ENCODE results near the gene CATSPER3.
A peak's percentile ranks its signal among the peaks of the same experiment; 100 is the strongest.
"Not testable (repeated sequence)": the region's sequence is repeated elsewhere in the genome, so short reads cannot be mapped to it uniquely, and the experiment has no call there.

The CATSPER3 gene

DNA sequence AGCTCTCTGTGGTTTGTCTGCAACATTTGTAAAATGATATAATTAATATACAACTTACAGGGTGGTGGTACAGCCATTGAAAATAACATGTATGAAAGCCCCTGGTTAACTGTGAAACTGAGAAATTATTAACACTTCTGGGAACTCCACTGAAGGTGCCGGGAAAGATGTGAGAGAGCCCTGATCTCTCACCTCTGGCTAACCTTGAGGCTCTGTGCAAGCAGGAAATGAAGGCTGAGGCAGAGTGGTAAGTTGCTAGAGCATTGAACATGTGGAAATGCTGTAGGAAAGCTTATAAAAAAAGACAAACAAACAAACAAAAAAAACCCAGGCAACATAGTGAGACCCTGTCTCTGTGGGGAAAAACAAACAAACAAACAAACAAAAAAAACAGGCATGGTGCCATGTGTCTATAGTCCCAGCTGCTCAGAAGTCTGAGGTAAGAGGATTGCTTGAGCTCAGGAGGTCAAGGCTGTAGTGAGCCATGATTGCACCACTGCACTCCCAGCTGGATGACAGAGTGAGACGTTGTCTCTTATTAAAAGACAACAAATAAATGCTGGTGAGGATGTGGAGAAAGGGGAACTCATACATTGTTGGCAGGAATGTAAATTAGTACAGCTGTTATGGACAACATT lies 7.5 kb downstream of the CATSPER3 start:
- peak; percentile 11 for DNase-seq

DNA sequence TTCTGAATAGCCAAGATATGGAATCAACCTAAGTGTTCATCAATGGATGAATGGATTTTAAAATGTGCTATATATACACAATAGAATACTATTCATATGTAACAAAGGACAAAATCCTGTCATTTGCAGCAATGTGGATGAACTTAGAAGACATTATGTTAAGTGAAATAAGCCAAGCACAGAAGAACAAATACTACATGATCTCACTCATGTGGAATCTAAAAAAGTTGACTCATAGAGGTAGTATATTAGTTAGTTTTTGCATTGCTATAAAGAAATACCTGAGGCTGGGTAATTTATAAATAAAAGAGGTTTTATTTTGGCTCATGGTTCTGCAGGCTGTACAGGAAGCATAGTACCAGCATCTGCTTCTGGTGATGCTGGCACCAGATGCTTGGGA lies 8.1 kb downstream of the CATSPER3 start:
- no peak for DNase-seq

DNA sequence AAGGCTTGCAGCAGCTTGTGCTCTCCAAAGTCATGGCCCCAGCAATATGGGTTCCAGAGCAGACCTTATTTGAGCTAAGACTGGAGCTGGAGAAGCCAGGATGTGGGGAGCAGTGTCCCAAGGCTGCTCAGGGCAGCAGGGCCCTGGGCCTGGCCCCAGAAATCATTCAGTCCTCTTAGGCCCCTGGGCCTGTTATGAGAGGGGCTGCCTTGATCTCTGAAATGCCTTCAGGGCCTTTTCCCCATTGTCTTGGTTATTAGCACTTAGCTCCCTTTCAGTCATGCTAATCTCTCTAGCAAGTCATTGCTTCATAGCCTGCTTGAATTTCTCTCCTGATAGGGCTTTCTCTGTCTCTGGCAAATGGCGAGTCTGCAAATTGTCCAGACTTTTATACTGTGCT lies 9.1 kb downstream of the CATSPER3 start:
- no peak for DNase-seq

DNA sequence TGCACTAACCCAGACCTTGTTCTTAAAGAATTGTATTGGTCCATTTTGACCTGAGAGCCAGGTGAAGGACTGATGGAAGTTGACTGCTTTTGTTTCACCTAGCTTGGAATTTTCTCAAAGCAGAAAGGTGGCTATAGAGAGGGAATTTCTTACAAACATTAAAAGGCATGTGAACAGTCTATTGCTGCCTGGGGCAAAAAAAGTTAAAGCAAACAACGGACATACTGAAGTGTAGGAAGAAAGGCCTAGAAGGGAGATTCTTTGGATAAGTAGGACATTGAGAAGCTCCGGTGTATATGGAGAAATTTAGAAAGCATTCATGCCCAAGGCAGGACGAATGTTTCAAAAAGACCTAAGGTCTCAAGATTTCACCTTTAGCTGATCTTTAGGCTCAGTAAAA lies 11.7 kb downstream of the CATSPER3 start:
- DNase-seq: no peak

DNA sequence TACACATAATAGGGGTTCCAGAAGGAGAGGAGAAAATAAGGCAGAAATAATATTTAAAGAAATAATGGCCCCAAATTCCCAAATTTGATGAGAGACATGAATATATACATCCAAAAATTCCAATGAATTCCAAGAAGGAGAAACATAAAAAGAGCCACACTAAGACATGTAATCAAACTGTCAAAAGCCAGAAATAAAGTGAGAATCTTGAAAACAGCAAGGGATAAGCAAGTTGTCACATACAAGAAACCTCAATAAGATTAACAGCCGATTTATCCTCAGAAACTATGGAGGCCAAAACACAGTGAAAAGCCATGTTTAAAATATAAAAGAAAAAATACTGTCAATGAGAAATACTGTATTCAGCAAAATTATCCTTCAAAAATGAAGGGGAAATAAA lies 14.5 kb downstream of the CATSPER3 start:
- peak; percentile 2 for DNase-seq

DNA sequence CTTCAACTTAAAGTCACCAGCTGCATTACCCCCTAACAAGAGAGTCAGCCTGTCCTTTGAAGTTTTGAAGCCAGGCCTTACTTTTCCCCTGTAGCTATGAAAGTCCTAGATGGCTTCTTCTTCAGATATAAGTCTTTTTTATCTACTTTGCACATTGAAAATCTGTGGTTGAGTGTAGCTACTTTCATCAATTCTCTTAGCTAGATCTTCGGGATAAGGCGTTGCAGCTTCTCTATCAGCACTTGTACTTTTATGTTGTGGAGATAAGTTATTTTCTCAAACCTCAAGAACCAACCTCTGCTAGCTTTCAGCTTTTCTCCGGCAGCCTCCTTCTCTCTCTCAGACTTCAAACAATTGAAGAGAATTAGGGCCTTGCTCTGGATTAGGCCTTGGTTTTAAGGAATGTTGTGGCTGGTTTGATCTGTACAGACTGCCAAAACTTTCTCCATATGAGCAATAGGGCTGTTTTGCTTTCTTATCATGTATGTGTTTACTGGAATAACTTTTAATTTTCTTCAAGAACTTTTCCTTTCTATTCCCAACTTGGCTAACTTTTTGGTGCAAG lies 21.6 kb downstream of the CATSPER3 start:
- DNase-seq: no peak

DNA sequence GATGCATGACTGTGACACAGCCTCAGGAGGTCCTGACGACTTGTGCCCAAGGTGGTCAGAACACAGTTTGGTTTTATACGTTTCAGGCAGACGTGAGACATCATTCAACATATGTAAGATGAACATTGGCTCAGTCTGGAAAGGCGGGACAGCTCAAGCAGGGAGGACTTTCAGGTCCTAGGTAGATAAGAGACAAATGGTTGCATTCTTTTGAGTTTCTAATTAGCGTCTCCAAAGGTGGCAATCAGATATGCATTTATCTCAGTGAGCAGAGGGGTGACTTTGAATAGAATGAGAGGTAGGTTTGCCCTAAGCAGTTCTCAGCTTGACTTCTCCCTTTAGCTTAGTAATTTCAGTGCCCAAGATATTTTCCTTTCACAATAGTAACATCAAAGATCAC lies 22.5 kb downstream of the CATSPER3 start:
- DNase-seq: not testable (repeated sequence)

DNA sequence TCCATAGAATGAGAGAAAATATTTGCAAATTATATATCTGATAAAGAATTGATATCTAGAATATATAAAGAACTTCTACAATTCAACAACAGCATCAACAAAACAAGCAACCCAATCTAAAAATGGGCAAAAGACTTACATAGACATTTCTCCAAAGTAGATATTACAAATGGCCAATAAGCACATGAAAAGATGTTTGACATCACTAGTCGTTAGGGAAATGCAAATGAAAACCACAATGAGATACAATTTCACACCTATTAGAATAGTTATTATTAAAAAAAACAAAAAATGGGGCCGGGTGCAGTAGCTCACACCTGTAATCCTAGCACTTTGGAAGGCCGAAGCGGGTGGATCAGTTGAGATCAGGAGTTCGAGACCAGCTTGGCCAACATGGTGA lies 24.4 kb downstream of the CATSPER3 start:
- no peak for DNase-seq

DNA sequence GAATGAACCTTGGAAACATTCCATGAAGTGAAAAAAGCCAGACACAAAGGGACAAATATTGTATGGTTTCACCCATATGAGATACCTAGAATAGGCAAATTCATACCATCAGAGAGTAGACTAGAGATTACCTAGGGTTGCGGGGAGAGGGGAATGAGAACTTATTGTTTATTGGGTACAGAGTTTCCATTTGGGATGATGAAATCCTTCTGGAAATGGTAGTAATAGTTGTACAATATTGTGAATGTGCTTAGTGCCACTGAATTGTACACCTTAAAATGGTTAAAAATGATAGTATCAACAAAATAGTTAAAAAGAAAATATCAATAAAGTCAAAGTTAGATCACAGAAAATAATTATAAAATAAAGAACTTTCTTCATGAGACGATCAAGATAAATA lies 25.5 kb downstream of the CATSPER3 start:
- DNase-seq: no peak

DNA sequence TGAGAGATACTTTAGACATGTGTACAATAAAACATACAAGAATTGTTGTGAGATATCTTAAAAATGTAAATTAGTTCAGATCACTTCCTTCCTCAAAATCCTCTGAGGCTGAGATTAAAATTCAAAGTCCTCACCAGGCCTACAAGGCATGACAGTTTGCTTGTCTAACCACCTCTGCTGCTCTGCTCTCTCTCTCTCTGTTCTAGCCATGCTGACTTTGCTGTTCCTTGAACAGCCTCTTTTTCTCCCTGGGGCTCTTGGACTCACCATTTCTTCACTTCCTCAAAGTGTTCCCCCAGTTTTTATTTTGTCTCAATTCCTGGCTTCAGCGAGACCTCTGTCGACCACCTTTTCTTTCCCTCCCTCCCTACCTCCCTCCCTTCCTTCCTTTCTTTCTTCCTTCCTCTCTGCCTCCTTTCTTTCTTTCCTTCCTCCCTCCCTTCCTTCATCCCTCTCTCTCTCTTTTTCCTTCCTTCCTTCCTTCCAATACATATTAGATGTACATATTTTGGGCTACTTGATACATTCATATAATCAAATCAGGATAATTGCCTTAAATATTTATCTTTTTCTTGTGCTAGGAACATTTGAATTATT lies 27.0 kb downstream of the CATSPER3 start:
- DNase-seq: peak; percentile 49

DNA sequence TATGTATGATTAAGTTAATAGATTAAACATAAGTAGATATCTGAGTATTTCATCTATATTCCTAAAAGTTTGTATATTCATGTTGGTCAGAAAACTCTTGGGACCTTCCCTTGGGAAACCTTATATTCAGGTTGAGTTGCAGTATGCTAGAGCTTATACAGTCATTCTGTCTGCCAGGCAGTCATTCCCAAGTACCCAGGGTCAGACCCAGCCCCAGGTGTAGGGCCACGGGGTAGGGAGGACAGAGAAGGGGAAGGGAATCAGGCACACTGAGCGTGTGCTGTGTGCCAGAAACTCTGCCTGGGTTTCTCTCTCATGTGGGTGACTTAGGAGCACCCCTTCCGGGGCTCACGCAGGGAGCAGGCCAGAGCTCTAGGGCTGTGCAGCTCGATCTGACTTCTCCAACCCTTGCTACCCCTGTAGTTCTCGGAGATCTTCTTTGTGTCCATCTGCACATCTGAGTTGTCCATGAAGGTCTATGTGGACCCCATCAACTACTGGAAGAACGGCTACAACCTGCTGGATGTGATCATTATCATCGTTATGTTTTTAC lies 28.2 kb downstream of the CATSPER3 start:
- no peak for DNase-seq

DNA sequence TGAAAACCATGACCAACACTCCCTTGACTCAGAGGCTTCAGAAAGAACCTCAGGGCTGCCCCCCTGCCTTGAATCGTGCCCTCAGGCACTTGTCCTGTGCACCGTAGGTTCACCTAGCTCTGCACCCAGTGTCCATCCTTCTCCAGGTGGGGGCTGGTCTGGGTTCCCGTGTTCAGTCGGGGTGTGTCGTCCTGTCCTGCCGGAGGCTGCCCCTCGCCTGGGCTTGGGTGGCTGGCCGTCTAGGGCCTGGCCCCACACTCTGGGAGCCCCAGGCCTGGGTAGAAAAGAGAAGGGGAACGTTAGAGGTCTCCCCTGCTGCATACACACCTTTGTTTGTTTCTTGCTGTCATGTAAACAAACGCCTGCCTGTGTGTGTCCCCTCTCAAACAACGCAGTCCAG lies 29.3 kb downstream of the CATSPER3 start:
- no peak for DNase-seq

DNA sequence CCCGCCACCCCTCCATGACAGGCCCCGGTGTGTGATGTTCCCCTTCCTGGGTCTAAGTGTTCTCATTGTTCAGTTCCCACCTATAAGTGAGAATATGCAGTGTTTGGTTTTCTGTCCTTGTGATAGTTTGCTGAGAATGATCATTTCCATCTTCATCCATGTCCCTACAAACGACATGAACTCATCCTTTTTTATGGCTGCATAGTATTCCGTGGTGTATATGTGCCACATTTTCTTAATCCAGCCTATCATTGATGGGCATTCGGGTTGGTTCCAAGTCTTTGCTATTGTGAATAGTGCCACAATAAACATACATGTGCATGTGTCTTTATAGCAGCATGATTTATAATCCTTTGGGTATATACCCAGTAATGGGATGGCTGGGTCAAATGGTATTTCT lies 30.4 kb downstream of the CATSPER3 start:
- DNase-seq: not testable (repeated sequence)

DNA sequence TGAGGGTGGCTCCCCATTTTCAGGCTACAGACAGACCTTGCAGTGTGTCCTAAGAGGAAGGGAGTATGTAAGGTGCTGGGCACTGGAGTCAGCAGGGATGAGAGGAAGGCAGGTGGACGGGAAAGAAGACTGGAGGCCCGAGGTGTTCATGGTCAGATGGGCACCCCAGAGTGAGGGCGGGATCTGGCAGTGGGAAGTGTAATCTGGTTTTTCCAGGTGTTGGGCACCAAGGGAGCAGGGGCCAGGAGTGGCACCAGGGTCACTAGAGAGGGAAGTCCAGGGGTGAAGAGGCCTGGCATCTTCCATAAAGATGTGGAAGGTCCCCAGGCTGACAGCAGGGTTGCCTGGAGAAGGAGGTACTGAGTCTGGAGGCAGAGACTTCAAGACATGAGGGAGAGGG lies 36.7 kb downstream of the CATSPER3 start:
- DNase-seq: no peak

DNA sequence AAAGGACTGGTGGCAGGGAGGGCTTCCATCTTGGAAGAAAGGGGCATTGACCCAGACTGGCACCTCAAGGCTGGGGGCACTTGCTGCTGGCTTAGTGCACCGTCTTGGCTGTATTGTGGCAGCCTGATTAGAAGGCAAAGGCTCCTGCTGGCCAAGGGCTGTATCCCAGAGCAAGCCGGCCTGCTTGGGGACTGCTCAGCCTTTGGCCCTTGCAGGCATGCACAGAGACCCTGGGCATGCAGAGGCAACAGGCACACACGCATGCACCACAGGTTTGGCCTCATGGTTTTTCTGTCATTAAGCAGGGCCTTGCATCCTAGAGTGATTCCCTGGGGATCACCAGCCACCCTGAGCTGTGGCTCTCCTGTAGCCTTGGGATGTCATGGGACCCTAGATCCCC lies 37.4 kb downstream of the CATSPER3 start:
- no peak for DNase-seq

DNA sequence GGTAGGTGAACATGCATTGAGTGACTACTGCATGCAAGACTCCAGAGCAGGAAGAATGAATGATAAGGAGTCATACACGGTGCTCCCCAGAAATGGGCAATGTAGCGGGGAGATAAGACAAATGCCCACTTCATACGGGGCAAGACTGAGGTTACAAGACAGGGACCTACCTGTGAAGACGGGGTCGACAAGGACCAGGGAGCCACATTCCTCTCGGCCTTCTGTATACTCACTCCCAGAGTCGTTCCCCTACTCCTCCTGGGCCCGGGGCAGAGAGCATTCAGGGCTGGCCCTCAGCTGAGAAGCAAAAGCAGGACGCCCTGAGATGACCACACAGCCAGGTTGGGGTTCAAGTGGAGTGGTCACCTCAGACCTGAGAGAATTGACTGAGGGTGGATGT lies 39.6 kb downstream of the CATSPER3 start:
- DNase-seq: no peak

DNA sequence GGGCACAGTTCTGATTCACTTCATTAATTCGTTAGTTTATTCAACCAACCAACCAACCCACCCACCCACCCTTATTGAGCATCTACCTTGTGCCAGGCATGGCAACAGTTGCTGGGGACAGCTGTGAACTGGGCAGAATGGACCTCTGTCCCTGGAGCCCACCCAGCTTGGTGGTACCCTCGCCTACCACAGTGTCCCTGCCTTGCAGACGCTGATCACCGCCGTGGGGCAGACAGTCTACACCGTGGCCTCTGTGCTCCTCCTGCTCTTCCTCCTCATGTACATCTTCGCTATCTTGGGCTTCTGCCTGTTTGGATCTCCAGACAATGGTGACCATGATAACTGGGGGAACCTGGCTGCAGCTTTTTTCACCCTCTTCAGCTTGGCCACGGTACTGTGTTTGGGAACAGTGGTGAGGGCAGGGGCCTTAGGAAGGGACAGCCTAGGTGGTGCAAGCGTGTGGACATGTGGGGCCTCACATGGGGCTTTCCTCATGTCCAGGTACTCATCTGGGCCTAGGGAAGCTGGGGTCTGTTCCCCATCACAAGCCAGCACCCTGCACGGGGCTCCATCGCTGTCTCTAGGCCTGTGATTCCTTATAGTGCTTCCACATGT lies 40.1 kb downstream of the CATSPER3 start:
- DNase-seq: no peak

DNA sequence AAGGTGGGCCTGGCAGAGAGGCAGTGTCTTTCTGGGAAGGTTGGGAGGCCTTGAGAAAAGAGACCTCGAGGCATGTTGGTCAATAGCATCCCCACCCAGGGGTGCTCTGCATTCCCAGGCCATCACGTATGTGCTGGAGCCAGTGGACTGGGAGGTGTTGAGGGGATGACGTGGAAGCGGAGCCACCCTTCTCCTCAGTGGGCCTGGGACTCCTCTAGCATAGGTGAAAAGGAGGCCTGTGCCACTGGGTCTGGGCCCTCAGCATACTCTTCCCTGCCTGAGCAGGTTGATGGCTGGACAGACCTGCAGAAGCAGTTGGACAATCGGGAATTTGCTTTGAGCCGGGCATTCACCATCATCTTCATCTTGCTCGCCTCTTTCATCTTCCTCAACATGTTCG lies 40.8 kb downstream of the CATSPER3 start:
- no peak for DNase-seq

DNA sequence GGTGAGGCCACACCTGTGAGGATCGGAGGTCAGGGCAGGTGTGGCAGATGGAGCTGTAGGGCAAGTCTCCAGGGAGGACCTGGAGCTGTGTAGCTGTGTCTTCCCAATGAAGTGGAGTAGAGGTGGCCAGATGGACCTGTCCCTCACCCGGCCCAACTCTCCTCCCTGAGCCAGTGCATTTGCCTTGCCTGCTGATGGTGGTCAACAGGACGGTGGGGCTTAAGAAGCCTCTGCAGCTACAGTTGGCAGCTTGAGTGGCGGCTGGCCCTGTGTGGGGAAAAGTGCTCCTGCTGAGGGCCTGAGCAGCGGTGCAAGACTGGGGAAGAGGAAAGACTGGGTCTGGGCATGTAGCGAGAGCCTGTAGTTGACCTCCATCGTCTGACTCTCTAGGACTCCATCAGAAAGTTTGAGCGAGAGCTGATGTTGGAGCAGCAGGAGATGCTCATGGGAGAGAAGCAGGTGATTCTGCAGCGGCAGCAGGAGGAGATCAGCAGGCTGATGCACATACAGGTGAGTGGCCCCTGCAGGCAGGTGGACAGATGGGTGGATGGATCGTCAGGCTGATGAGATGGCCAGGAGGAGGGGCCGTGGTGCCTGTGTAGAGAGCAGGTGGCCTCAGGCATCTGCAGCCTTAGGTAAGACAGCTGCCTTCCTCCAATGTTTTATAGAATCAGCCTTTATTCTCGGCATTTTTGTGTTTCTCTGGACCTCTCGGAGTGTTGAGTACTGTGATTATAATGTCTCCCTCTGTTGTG lies 41.5 kb downstream of the CATSPER3 start:
- no peak for DNase-seq

DNA sequence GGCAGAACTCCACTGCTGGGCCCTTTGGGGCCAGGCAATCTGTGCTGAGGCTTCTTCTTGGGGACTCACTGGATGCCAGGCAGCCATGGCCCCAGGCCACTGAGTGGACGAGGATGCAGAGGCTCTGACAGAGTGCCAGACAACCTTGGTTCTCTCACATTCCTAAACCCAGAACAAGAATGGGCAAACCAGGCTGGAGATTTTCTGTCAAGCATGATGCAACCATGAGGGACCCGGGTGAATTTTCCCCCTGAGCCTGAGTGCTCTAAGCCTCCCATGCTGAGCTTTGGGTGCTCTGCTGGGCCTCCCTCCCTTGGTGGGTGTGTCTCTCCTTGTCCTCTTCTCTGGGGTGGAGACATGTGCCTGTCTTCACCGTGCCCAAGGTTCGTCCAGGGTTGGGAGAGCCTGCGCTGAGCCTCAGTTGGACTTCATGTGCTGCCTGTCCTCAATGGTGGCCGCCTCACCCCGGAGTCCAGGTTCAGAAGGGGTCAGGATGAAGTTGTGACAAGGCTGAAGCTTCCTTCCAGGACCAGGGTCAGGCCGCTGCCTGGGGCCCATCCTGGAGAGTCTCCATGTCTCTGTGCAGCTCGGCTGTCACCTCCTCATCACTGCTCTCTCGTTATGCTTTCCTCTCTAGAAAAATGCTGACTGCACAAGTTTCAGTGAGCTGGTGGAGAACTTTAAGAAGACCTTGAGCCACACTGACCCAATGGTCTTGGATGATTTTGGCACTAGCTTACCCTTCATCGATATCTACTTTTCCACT lies 42.2 kb downstream of the CATSPER3 start:
- DNase-seq: no peak

DNA sequence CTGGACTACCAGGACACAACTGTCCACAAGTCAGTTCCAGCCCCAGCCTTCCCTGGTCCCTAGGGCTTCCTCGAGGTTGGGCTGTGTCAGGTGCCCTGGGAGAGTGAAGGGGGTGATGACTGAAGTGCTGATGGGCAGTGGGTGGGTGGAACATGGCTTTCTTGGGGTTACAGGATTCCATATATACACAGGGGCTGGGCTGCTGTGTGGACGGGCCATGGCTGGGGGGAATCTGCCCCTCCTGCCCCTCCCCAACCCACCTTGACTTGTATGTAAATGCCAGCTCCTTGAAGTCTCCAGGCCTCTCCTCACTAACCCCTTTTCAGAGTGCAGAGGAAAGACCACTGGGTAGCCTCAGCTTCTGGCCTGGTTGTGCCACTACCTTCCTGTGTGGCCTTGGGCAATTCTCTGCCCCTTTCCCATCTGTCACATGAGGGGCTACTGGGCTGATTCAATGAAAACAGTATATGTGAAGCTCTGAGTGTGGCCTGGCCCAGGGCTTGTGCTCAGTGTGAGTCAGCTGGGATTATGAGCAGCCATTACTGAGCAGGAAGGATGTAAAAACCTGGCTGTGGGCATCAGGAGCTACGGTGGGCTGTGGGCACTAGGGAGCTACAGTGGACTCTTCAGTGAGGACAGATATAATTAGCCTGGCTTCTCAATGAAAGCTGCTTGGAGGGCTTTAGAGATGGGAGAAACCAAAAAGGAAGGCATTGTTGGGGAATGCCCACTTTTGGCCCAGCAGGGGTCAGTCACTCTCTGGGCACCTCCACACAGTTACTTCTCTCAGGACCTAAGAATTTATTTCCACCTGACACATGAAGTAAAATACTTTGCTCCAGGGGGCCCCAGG lies 43.0 kb downstream of the CATSPER3 start:
- DNase-seq: no peak
